Suprapubic skin (tissue), 4 donors: ENCODE data around the gene MOB3B. TPM values are rescaled to one million over a fixed set of nuclear protein-coding genes. Genes with fewer than 3 reads are reported as not detected.

Experiments
- DNase-seq, 2 donors: peaks; one replicate each; pipeline ENCODE4 v3.0.0-alpha.2; 2019; ENCODE audit warnings: low spot score in 2 of 2
- H3K27ac ChIP-seq: fragments of 200-600 bp; sonication (generic); one replicate; pipeline ENCODE4 v1.5.1; 2019
- H3K27me3 ChIP-seq: fragments of 200-600 bp; sonication (generic); one replicate; pipeline ENCODE4 v1.5.1; 2019
- H3K36me3 ChIP-seq: fragments of 200-600 bp; sonication (generic); one replicate; pipeline ENCODE4 v1.5.1; 2019
- H3K4me1 ChIP-seq: fragments of 200-600 bp; sonication (generic); one replicate; pipeline ENCODE4 v1.5.1; 2019
- H3K4me3 ChIP-seq: fragments of 200-600 bp; sonication (generic); one replicate; pipeline ENCODE4 v1.5.1; 2019; ENCODE audit warnings: mild to moderate bottlenecking
- H3K9me3 ChIP-seq: fragments of 200-600 bp; sonication (generic); one replicate; pipeline ENCODE4 v1.5.1; 2019
- EP300 ChIP-seq: sonication (generic); formaldehyde crosslinking; IDR thresholded peaks from one replicate; pipeline ENCODE4 v1.6.1; 2017; ENCODE audit warnings: antibody characterized with exemption
- POLR2A ChIP-seq, 2 donors: fragments of 450-650 bp; IDR thresholded peaks; one replicate each; pipeline ENCODE4 v1.6.1; 2017; ENCODE audit warnings: antibody characterized with exemption in 2 of 2, mild to moderate bottlenecking in 2 of 2, moderate library complexity in 2 of 2
- POLR2AphosphoS5 ChIP-seq, 3 donors: sonication (generic); formaldehyde crosslinking; IDR thresholded peaks; one replicate each; pipeline ENCODE4 v1.6.1; 2017; ENCODE audit warnings: antibody characterized with exemption in 3 of 3
- WGBS: methylation state at CpG from one replicate; pipeline ENCODE4 v1.1.5; 2018; 5-methylcytosine and 5-hydroxymethylcytosine counted together
- total RNA-seq, 4 donors: library from RNA; depleted of rRNA; stranded (reverse); fragments of >200 nt; gene quantifications; one replicate each; pipeline ENCODE4 v1.1.0, GENCODE V29; 2016
- TF ChIP-seq, protein P1 (sequence below), 2 donors: fragments of 200-600 bp in 1 of 2; fragments of 450-650 bp in 1 of 2; sonication (generic) in 1 of 2; IDR thresholded peaks; one replicate each; pipeline ENCODE4 v1.5.1; 2016 to 2019; ENCODE audit warnings: antibody characterized with exemption in 2 of 2, mild to moderate bottlenecking in 1 of 2, moderate library complexity in 1 of 2

The MOB3B gene
- total RNA-seq, 4 donors from 2014 or later = 8.2 to 21.5 (median 10.9) TPM

- peaks cover 6% of the 10 kb centered on the region for H3K36me3 ChIP-seq
- H3K4me1 ChIP-seq = peaks cover 39% of the 10 kb centered on the region
- H3K27me3 ChIP-seq = no peaks in the 10 kb centered on the region
- TF ChIP-seq, protein P1, sequence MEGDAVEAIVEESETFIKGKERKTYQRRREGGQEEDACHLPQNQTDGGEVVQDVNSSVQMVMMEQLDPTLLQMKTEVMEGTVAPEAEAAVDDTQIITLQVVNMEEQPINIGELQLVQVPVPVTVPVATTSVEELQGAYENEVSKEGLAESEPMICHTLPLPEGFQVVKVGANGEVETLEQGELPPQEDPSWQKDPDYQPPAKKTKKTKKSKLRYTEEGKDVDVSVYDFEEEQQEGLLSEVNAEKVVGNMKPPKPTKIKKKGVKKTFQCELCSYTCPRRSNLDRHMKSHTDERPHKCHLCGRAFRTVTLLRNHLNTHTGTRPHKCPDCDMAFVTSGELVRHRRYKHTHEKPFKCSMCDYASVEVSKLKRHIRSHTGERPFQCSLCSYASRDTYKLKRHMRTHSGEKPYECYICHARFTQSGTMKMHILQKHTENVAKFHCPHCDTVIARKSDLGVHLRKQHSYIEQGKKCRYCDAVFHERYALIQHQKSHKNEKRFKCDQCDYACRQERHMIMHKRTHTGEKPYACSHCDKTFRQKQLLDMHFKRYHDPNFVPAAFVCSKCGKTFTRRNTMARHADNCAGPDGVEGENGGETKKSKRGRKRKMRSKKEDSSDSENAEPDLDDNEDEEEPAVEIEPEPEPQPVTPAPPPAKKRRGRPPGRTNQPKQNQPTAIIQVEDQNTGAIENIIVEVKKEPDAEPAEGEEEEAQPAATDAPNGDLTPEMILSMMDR (IDR thresholded peaks at IDR 0.05) = no peak
- DNase-seq = no peak
- 82% methylated on average over 7 of the region's 7 CpGs for WGBS
- no peak overlapping the region for H3K4me3 ChIP-seq
- H3K9me3 ChIP-seq = no peaks in the 10 kb centered on the region
- H3K27ac ChIP-seq = no peak overlapping the region
Measured at GRCh38 chr9:27537027-27537435, 7.4 kb upstream of the MOB3B start.

DNA sequence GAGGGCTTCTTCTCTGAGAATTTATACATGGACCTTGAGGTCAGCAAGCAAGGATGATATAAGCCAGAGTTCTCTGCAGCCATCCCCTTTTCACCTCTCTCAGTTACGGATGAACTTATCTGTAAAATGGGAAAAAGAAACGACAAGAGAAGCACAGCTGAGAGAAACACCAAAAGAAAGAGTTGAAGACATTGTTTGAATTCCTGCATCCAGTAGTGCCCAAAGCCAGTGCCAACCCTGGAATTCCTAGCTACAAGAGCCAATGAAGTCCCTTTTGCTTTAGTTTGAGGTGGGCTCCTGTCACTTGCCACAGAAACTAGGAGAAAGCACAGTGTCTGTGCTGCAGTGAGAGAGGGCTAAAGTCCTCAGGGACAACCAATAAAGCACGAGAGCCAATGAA is 6.6 kb upstream of the MOB3B start:
- Histone ChIP-seq H3K36me3 (peaks cover 6% of the 10 kb centered on the region), H3K4me3 (no peak overlapping the region), H3K27ac (no peak overlapping the region), H3K4me1 (peaks cover 39% of the 10 kb centered on the region), H3K9me3 (no peaks in the 10 kb centered on the region), H3K27me3 (no peaks in the 10 kb centered on the region)
- TF ChIP-seq EP300 = no peak
- TF ChIP-seq POLR2AphosphoS5 (IDR thresholded peaks at IDR 0.05) = no peak
- TF ChIP-seq POLR2A (IDR thresholded peaks at IDR 0.05) = no peak
- TF ChIP-seq, protein P1 (IDR thresholded peaks at IDR 0.05) = no peak
- WGBS = 91% methylated on average over 3 of the region's 3 CpGs
- no peak for DNase-seq

DNA sequence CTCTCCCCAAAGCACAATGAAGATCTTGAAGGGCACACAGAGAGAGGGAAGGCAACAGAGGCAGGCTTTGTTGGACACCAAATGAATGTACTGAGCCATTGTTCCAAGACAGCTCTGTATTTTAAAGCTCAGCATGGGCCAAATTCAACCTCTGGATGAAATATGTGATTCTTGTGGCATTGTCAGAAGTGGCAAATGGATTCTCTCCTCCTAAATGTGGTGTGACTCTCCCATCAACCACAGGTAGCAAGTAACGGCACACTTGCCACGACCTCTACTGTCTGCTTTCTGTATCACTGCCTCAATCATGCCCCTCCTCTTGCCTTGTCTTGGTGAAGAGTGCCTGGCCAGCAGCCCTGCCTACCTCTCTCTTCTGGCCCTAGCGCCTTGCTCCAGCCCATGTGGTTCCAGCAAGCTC is 6.1 kb upstream of the MOB3B start:
- Histone ChIP-seq H3K9me3 (no peaks in the 10 kb centered on the region), H3K4me1 (peaks cover 38% of the 10 kb centered on the region), H3K36me3 (peaks cover 6% of the 10 kb centered on the region), H3K27ac (no peak overlapping the region), H3K4me3 (no peak overlapping the region), H3K27me3 (no peaks in the 10 kb centered on the region)
- WGBS = 65% methylated on average over 3 of the region's 3 CpGs
- no peak for TF ChIP-seq POLR2A (IDR thresholded peaks at IDR 0.05)
- no peak for DNase-seq

DNA sequence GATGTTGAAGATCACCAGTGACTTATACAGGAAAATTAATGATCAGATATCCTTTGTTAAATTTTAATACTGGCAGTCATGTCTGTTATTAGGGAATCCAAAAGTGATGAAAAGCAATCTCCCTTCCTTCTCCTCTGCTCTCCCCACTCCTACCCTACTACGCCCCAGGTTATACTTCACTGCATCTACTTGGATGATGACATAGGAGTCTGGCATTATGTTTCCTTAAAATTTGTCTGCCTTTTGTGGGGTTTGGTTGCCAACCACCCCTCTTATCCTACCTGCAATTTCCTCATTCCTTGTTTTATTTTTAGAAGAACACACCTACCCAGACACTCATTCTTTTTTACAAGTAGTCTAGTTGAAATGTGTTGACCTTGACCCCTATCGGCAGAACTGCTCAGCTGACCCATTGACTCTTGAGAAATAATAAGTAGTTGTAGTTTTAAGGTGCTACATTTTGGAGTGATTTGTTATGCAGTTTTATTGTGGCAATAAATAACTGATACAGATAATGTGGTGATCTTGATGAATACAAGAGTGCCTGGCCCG is 5.1 kb upstream of the MOB3B start:
- TF ChIP-seq EP300 (no peak), POLR2AphosphoS5 (IDR thresholded peaks at IDR 0.05) (no peak), POLR2A (IDR thresholded peaks at IDR 0.05) (no peak)
- TF ChIP-seq, protein P1 (IDR thresholded peaks at IDR 0.05) = no peak
- no peak for DNase-seq
- H3K27ac ChIP-seq = peak overlapping the region; percentile 12
- H3K9me3 ChIP-seq = no peaks in the 10 kb centered on the region
- H3K36me3 ChIP-seq = peaks cover 6% of the 10 kb centered on the region
- WGBS = 88% methylated on average over 3 of the region's 3 CpGs
- H3K27me3 ChIP-seq = no peaks in the 10 kb centered on the region
- peaks cover 35% of the 10 kb centered on the region for H3K4me1 ChIP-seq
- H3K4me3 ChIP-seq = no peak overlapping the region

DNA sequence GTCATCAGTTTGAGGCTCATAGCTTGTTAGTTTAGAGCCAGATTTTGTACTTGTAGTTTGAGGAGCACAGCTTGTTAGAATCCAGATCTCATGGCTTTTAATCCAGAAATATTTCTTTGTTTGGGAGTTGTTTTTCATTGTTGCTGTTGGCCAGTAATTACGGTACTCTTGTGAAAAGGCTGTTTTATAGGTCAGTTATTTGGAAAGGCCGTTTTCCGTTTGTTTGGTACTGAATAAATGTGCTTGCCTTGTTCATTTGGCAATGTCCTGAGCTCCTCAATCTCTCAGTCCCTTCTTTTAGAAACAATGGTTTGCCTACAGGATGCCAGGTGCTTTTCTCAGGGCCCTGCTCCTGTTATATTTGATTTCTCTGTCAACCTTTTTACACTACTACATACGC is 4.5 kb upstream of the MOB3B start:
- 44% methylated on average over 4 of the region's 4 CpGs for WGBS
- H3K36me3 ChIP-seq = peaks cover 6% of the 10 kb centered on the region
- H3K9me3 ChIP-seq = no peaks in the 10 kb centered on the region
- peak overlapping the region; percentile 12 for H3K27ac ChIP-seq
- TF ChIP-seq, protein P1 (IDR thresholded peaks at IDR 0.05) = no peak
- TF ChIP-seq POLR2A (IDR thresholded peaks at IDR 0.05) = no peak
- no peak for TF ChIP-seq EP300
- TF ChIP-seq POLR2AphosphoS5 (IDR thresholded peaks at IDR 0.05) = no peak
- H3K4me1 ChIP-seq = peaks cover 30% of the 10 kb centered on the region
- no peaks in the 10 kb centered on the region for H3K27me3 ChIP-seq
- H3K4me3 ChIP-seq = no peak overlapping the region
- DNase-seq = no peak

DNA sequence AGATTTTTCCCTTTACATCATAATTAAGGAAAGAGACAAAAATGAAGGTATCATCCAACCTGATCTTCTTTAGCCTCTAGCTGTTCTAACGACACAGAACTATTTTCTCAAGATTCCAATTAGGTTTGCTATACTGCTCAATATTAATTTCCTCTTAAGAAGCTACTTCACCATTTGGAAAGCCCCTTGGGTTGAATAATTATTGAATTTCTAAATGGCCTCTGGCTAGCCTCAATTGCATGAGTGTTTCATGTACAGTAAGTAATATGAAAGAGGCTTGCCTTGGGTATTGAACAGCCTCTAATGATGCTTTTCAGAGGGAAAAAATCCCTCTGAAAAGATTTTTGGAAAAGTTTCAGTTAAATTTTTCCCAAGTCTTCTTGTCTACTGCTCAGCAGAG is 3.7 kb upstream of the MOB3B start:
- peaks cover 23% of the 10 kb centered on the region for H3K4me1 ChIP-seq
- H3K27ac ChIP-seq = no peak overlapping the region
- no peaks in the 10 kb centered on the region for H3K9me3 ChIP-seq
- TF ChIP-seq EP300 = no peak
- TF ChIP-seq, protein P1 (IDR thresholded peaks at IDR 0.05) = no peak
- no peak for TF ChIP-seq POLR2AphosphoS5 (IDR thresholded peaks at IDR 0.05)
- TF ChIP-seq POLR2A (IDR thresholded peaks at IDR 0.05) = no peak
- H3K36me3 ChIP-seq = peaks cover 6% of the 10 kb centered on the region
- no peak overlapping the region for H3K4me3 ChIP-seq
- H3K27me3 ChIP-seq = no peaks in the 10 kb centered on the region
- WGBS = 62% methylated on average over 1 of the region's 1 CpG
- DNase-seq = no peak
